ENCODE measurements around the gene DPP10. TPM values are rescaled to one million over a fixed set of nuclear protein-coding genes. Genes with fewer than 3 reads are reported as not detected.

Gene DPP10
- total RNA-seq, 1 experiment from 2014 or later: not detected

- H2AFZ ChIP-seq (ENCODE audit: low read length): no peak overlapping the region
- H3K9ac ChIP-seq (ENCODE audit: low read length): no peak overlapping the region
- no peaks in the 10 kb centered on the region for H3K36me3 ChIP-seq (ENCODE audit: low read depth, low read length)
- no peak overlapping the region for H3K4me2 ChIP-seq (ENCODE audit: low read length)
- TF ChIP-seq EZH2 (IDR thresholded peaks at IDR 0.05; ENCODE audit: low read length, unreplicated experiment): no peak
- TF ChIP-seq CTCF (conservative IDR thresholded peaks at IDR 0.05; ENCODE audit: low read depth, low read length): no peak
- intact Hi-C loops (cut with micrococcal nuclease): no loop called here
- no peaks in the 10 kb centered on the region for H4K20me1 ChIP-seq (ENCODE audit: low read length)
- no peaks in the 10 kb centered on the region for H3K27me3 ChIP-seq (ENCODE audit: low read length)
- H3K27ac ChIP-seq (ENCODE audit: low read length): no peak overlapping the region
- no TSS peak for BruUV-seq (replicated peaks)
- no peaks in the 10 kb centered on the region for H3F3A ChIP-seq (ENCODE audit: low read length, unreplicated experiment)
- no peaks in the 10 kb centered on the region for H3K79me2 ChIP-seq (ENCODE audit: low read length)
- no peaks in the 10 kb centered on the region for H3K4me1 ChIP-seq (ENCODE audit: insufficient read depth, low read length)
- no peaks in the 10 kb centered on the region for H3K9me3 ChIP-seq (ENCODE audit: low read length)
- H3K9me2 ChIP-seq (replicated peaks; ENCODE audit: low read length): no peaks in the 10 kb centered on the region
- ATAC-seq (no peak), DNase-seq (no peak)
- CTCF ChIA-PET: no interaction called here
- H3K4me3 ChIP-seq (ENCODE audit: low read length): no peak overlapping the region
- POLR2A ChIA-PET (ENCODE audit: unreplicated experiment): no interaction called here
These were observed 652.0 kb downstream of the DPP10 start for GRCh38 chr2:115094441-115094840.

- Histone ChIP-seq H3K27ac (ENCODE audit: low read length) (no peak overlapping the region), H3K4me3 (ENCODE audit: low read length) (no peak overlapping the region), H3K9me2 (replicated peaks; ENCODE audit: low read length) (no peaks in the 10 kb centered on the region), H3K27me3 (ENCODE audit: low read length) (peaks cover 6% of the 10 kb centered on the region), H4K20me1 (ENCODE audit: low read length) (no peaks in the 10 kb centered on the region), H3K9me3 (ENCODE audit: low read length) (no peaks in the 10 kb centered on the region), H3K79me2 (ENCODE audit: low read length) (no peaks in the 10 kb centered on the region), H2AFZ (ENCODE audit: low read length) (no peak overlapping the region), H3F3A (ENCODE audit: low read length, unreplicated experiment) (no peaks in the 10 kb centered on the region), H3K36me3 (ENCODE audit: low read depth, low read length) (no peaks in the 10 kb centered on the region), H3K4me1 (ENCODE audit: insufficient read depth, low read length) (no peaks in the 10 kb centered on the region), H3K4me2 (ENCODE audit: low read length) (no peak overlapping the region), H3K9ac (ENCODE audit: low read length) (no peak overlapping the region)
- POLR2A ChIA-PET (ENCODE audit: unreplicated experiment): no interaction called here
- TF ChIP-seq CTCF (conservative IDR thresholded peaks at IDR 0.05; ENCODE audit: low read depth, low read length) (no peak), EZH2 (IDR thresholded peaks at IDR 0.05; ENCODE audit: low read length, unreplicated experiment) (no peak), EZH2phosphoT487 (IDR thresholded peaks at IDR 0.05; ENCODE audit: borderline replicate concordance, low read length) (no peak)
- CTCF ChIA-PET: no interaction called here
- BruUV-seq (replicated peaks): no TSS peak
- DNase-seq: no peak
- intact Hi-C loops (cut with micrococcal nuclease): no loop called here
- no peak for ATAC-seq
These were observed 663.5 kb downstream of the DPP10 start for GRCh38 chr2:115105966-115106365.

- no peak overlapping the region for H2AFZ ChIP-seq (ENCODE audit: low read length)
- no peaks in the 10 kb centered on the region for H3K9me2 ChIP-seq (replicated peaks; ENCODE audit: low read length)
- POLR2A ChIA-PET (ENCODE audit: unreplicated experiment): no interaction called here
- H3K27ac ChIP-seq (ENCODE audit: low read length): no peak overlapping the region
- H3K4me1 ChIP-seq (ENCODE audit: insufficient read depth, low read length): no peaks in the 10 kb centered on the region
- TF ChIP-seq EZH2 (IDR thresholded peaks at IDR 0.05; ENCODE audit: low read length, unreplicated experiment) (no peak), EZH2phosphoT487 (IDR thresholded peaks at IDR 0.05; ENCODE audit: borderline replicate concordance, low read length) (no peak), CTCF (conservative IDR thresholded peaks at IDR 0.05; ENCODE audit: low read depth, low read length) (no peak)
- ATAC-seq (no peak), DNase-seq (no peak)
- no peak overlapping the region for H3K4me2 ChIP-seq (ENCODE audit: low read length)
- no peaks in the 10 kb centered on the region for H3K36me3 ChIP-seq (ENCODE audit: low read depth, low read length)
- H3F3A ChIP-seq (ENCODE audit: low read length, unreplicated experiment): no peaks in the 10 kb centered on the region
- H3K4me3 ChIP-seq (ENCODE audit: low read length): no peak overlapping the region
- H3K27me3 ChIP-seq (ENCODE audit: low read length): no peaks in the 10 kb centered on the region
- no peaks in the 10 kb centered on the region for H3K79me2 ChIP-seq (ENCODE audit: low read length)
- CTCF ChIA-PET: no interaction called here
- no peaks in the 10 kb centered on the region for H3K9me3 ChIP-seq (ENCODE audit: low read length)
- no TSS peak for BruUV-seq (replicated peaks)
- H4K20me1 ChIP-seq (ENCODE audit: low read length): no peaks in the 10 kb centered on the region
- intact Hi-C loops (cut with micrococcal nuclease): no loop called here
- no peak overlapping the region for H3K9ac ChIP-seq (ENCODE audit: low read length)
These were observed 672.7 kb downstream of the DPP10 start for GRCh38 chr2:115115135-115115534.

Data from PC-3 (cell line).